DOHH2 (cell line): ENCODE data around the gene VNN1.

Source experiments
- H3F3A ChIP-seq: fragments of 200-600 bp; sonication (generic), shearing (Covaris generic); 2 replicates; pipeline ENCODE4 v1.6.0; 2016; ENCODE audit warnings: antibody characterized with exemption, mild to moderate bottlenecking; ENCODE audit not compliant: control insufficient read depth, insufficient read depth
- H3K27ac ChIP-seq: fragments of 200-600 bp; sonication (generic); 2 replicates; pipeline ENCODE4 v1.5.1; 2014; ENCODE audit warnings: low read depth, mild to moderate bottlenecking, low read length, moderate library complexity
- H3K27me3 ChIP-seq: fragments of 200-600 bp; sonication (generic); 2 replicates; pipeline ENCODE4 v1.6.1; 2014; ENCODE audit warnings: mild to moderate bottlenecking, low read length, mixed read lengths; ENCODE audit not compliant: control insufficient read depth
- H3K36me3 ChIP-seq: fragments of 200-600 bp; sonication (generic); 2 replicates; pipeline ENCODE4 v1.6.1; 2014; ENCODE audit warnings: mild to moderate bottlenecking, low read length, moderate library complexity, mixed read lengths; ENCODE audit not compliant: control insufficient read depth
- H3K4me1 ChIP-seq: fragments of 200-600 bp; sonication (generic); 2 replicates; pipeline ENCODE4 v1.6.1; 2014; ENCODE audit warnings: mild to moderate bottlenecking, low read length, mixed read lengths; ENCODE audit not compliant: control insufficient read depth
- H3K4me2 ChIP-seq: fragments of 200-600 bp; sonication (generic); 2 replicates; pipeline ENCODE4 v1.6.0; 2014; ENCODE audit warnings: mild to moderate bottlenecking, low read length, moderate library complexity
- H3K4me3 ChIP-seq: fragments of 200-600 bp; sonication (generic); 2 replicates; pipeline ENCODE4 v1.5.1; 2014; ENCODE audit warnings: mild to moderate bottlenecking, low read length, mixed read lengths
- H3K79me2 ChIP-seq: fragments of 200-600 bp; sonication (generic); 2 replicates; pipeline ENCODE4 v1.6.1; 2014; ENCODE audit warnings: mild to moderate bottlenecking, low read length, mixed read lengths; ENCODE audit not compliant: control insufficient read depth
- H3K9me2 ChIP-seq: fragments of 200-600 bp; sonication (generic); replicated peaks from 2 replicates; pipeline ENCODE4 v1.6.1; 2014; ENCODE audit warnings: mild to moderate bottlenecking, low read length, mixed read lengths; ENCODE audit not compliant: control insufficient read depth
- H3K9me3 ChIP-seq: fragments of 200-600 bp; sonication (generic); 2 replicates; pipeline ENCODE4 v1.6.1; 2014; ENCODE audit warnings: antibody characterized with exemption, low read length, mixed read lengths; ENCODE audit not compliant: control insufficient read depth, insufficient read depth
- H4K20me1 ChIP-seq: fragments of 200-600 bp; sonication (generic); 2 replicates; pipeline ENCODE4 v1.6.0; 2014; ENCODE audit warnings: low read depth, mild to moderate bottlenecking, antibody characterized with exemption, low read length, moderate library complexity; ENCODE audit not compliant: control insufficient read depth, insufficient read depth
- CTCF ChIP-seq: fragments of 200-600 bp; sonication (generic); IDR thresholded peaks from one replicate; pipeline ENCODE4 v1.5.1; 2014; ENCODE audit warnings: antibody characterized with exemption, mild to moderate bottlenecking, low read depth, low read length; ENCODE audit not compliant: poor library complexity, severe bottlenecking
- EZH2phosphoT487 ChIP-seq: fragments of 200-600 bp; sonication (generic); IDR thresholded peaks from 2 replicates; pipeline ENCODE4 v1.6.1; 2017; ENCODE audit warnings: borderline replicate concordance, mild to moderate bottlenecking, antibody characterized with exemption, low read length, moderate library complexity, mixed read lengths

Gene VNN1

DNA sequence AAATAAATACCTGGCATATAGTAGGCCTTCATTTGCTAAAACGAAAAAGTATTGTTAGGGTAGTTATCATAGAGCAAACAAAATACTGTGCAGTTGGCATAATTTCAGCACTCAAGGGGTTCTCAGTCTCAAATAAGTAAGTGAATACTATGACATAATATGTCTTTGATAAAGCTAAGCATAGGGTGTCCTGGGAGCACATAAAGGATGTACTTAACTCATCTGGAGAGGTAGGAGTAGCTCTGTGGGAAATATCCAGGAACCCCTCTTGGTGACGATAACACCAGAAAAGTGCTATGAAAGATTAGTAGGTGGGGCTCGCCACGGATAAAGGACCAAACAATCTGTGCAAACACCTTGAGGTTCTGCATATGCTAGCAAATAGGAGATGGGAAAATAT is 23.2 kb downstream of the VNN1 start:
- H3K4me2 ChIP-seq = no peak overlapping the region
- H3K27ac ChIP-seq = no peak overlapping the region
- no peak for TF ChIP-seq CTCF
- no peak for TF ChIP-seq EZH2phosphoT487
- H3K36me3 ChIP-seq = no peaks in the 10 kb centered on the region
- no peaks in the 10 kb centered on the region for H3F3A ChIP-seq
- no peak overlapping the region for H3K4me3 ChIP-seq
- no peaks in the 10 kb centered on the region for H3K79me2 ChIP-seq
- no peaks in the 10 kb centered on the region for H3K27me3 ChIP-seq
- H4K20me1 ChIP-seq = no peaks in the 10 kb centered on the region
- no peaks in the 10 kb centered on the region for H3K4me1 ChIP-seq
- no peaks in the 10 kb centered on the region for H3K9me2 ChIP-seq
- no peaks in the 10 kb centered on the region for H3K9me3 ChIP-seq

- Histone ChIP-seq H3K27me3 (no peaks in the 10 kb centered on the region), H3K4me2 (no peak overlapping the region), H3K27ac (no peak overlapping the region), H3K4me1 (no peaks in the 10 kb centered on the region), H3F3A (no peaks in the 10 kb centered on the region), H3K36me3 (no peaks in the 10 kb centered on the region), H3K9me3 (no peaks in the 10 kb centered on the region), H3K79me2 (no peaks in the 10 kb centered on the region), H3K4me3 (no peak overlapping the region), H4K20me1 (no peaks in the 10 kb centered on the region), H3K9me2 (no peaks in the 10 kb centered on the region)
- TF ChIP-seq EZH2phosphoT487 (no peak), CTCF (no peak)
These were observed 26.5 kb downstream of the VNN1 start for GRCh38 chr6:132687306-132687705.

GRCh38 chr6:132686531-132686930 is 27.3 kb downstream of the VNN1 start:
- H3K9me3 ChIP-seq = no peaks in the 10 kb centered on the region
- no peaks in the 10 kb centered on the region for H3K27me3 ChIP-seq
- H3K36me3 ChIP-seq = no peaks in the 10 kb centered on the region
- H3K4me1 ChIP-seq = no peaks in the 10 kb centered on the region
- no peak for TF ChIP-seq CTCF
- TF ChIP-seq EZH2phosphoT487 = no peak
- no peak overlapping the region for H3K27ac ChIP-seq
- no peaks in the 10 kb centered on the region for H3K79me2 ChIP-seq
- no peaks in the 10 kb centered on the region for H3K9me2 ChIP-seq
- H3K4me3 ChIP-seq = no peak overlapping the region
- no peaks in the 10 kb centered on the region for H3F3A ChIP-seq
- H3K4me2 ChIP-seq = no peak overlapping the region
- H4K20me1 ChIP-seq = no peaks in the 10 kb centered on the region

GRCh38 chr6:132685009-132685408 is 28.8 kb downstream of the VNN1 start:
- Histone ChIP-seq H3K9me2 (no peaks in the 10 kb centered on the region), H3F3A (no peaks in the 10 kb centered on the region), H3K36me3 (no peaks in the 10 kb centered on the region), H4K20me1 (no peaks in the 10 kb centered on the region), H3K79me2 (no peaks in the 10 kb centered on the region), H3K4me1 (no peaks in the 10 kb centered on the region), H3K27ac (no peak overlapping the region), H3K4me2 (no peak overlapping the region), H3K9me3 (no peaks in the 10 kb centered on the region), H3K27me3 (no peaks in the 10 kb centered on the region), H3K4me3 (no peak overlapping the region)
- TF ChIP-seq CTCF (no peak), EZH2phosphoT487 (no peak)
